Measurements from ENCODE around the gene CLDN2.
"Not testable (repeated sequence)": the region's sequence is repeated elsewhere in the genome, so short reads cannot be mapped to it uniquely, and the experiment has no call there.

The CLDN2 gene

DNA sequence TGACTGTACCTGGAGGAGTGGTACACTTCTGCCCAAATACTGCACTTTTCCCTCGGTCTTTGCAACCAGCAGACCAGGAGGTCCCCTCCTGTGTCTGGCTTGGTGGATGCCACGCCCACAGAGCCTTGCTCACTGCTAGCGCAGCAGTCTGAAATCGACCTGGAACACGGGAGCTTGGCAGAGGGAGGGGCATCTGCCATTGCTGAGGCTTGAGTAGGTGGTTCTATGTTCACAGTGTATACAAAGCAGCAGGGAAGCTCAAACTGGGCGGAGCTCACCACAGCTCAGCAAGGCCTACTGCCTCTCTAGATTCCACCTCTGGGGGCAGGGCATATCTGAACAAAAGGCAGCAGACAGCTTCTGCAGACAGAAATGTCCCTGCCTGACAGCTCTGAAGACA is 46.3 kb downstream of the CLDN2 start:
- DNase-seq = not testable (repeated sequence)

DNA sequence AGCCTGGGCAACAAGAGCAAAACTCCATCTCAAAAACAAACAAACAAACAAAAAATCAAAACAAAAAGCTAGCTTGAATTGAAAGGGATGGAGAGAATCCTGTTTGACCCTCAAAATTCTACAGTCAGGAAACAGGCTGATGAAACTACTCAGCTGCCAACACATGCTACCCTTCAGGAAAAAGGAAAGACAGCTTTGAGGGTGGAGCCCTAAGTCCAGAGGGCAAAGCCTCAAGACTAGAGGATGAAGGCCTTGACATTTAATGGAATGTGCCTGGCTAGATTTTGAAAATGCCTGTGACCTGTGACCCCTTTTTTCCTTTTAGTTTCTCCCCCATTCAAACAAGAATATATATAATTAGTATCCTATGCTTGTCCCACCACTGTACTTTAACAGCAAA is 52.7 kb downstream of the CLDN2 start:
- no peak for DNase-seq

DNA sequence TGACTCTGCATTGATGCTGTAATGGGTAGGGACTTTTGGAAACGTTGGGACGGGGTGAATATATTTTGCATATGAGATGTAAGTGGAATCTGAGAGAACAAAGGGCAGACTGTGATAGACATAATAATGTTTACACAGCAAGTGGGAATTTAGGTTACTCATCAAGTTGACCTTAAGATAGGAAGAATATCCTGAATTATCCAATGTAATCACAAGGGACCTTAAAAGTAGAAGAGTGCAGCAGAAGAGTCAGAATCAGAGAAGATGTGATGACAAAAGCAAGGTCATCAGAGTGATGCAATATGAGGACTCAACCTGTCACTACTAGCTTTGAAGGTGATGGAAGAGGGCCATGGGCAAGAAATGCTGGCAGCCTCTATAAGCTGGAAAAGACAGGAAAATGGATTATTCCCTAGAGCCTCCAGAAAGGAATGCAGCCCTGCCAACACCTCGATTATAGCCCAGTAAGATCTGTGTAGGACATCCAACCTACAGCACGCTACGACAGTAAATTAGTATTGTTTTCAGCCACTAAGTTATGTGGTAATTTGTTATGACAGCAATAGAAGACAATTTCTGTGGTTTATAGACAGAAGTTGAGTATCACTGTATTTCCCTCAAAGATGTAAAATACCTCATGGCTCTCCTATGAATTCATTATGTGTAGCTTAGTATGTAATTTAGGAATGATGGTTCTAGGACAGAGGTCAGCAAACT is 53.4 kb downstream of the CLDN2 start:
- DNase-seq = no peak

DNA sequence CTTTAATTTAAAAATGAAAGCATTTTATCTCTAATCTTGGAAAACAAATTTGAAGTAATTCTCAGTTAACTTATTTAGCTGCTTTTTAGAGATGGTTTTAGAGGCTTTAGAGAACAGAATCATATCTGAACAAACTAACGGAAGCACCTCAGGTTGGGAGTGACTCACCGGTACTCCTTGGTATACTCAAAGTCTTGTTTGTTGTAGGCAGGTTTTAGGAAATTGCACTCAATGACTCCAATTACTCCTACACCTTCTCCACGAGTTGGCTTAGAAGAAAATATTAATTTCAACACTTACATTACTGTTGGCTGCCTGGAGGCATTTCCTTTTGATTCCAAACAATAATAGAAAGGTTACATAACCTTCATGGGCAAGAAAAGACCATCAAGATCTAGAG is 56.2 kb downstream of the CLDN2 start:
- no peak for DNase-seq

Measured in CD4-positive, alpha-beta T cell treated with Interleukin-10 for 1 hour (primary cell).